Dedifferentiated amniotic fluid mesenchymal stem cell (primary cell): Measurements from ENCODE around the gene LONP1.

Experiments
- DNase-seq: peaks from one replicate; pipeline ENCODE4 v3.0.0-alpha.2; 2016; ENCODE audit errors: extremely low spot score

The LONP1 gene

GRCh38 chr19:5648464-5648863 is 71.5 kb downstream of the LONP1 start:
- no peak for DNase-seq

- DNase-seq: no peak
Measured at GRCh38 chr19:5646703-5647102, 73.2 kb downstream of the LONP1 start.

- no peak for DNase-seq
Measured at GRCh38 chr19:5645409-5645808, 74.5 kb downstream of the LONP1 start.

- DNase-seq: no peak
Measured at GRCh38 chr19:5644037-5644436, 75.9 kb downstream of the LONP1 start.

GRCh38 chr19:5643060-5643459 is 76.9 kb downstream of the LONP1 start:
- DNase-seq: no peak

- DNase-seq: no peak
Measured at GRCh38 chr19:5642204-5642603, 77.7 kb downstream of the LONP1 start.
